ENCODE results near the gene USP15.

DNA sequence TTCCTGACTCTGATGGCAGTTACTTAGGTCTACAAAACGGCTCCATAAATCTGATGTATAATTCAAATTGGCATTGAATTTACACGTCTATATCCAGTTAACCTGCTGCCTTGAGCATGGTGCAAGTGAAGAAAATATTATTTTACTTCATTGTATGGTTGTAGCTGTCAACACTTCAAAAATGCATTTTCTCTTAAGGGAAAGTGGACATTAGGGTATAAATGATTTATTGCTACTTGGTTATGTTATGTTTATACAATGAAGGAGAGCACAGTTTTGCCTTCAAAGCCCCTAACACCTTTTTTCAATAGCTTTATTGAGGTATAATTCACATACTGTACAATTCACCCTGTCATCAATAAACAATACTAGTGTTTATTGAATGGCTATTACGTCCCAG, 2.0 kb upstream of the USP15 start:
- TF ChIP-seq, protein P1, sequence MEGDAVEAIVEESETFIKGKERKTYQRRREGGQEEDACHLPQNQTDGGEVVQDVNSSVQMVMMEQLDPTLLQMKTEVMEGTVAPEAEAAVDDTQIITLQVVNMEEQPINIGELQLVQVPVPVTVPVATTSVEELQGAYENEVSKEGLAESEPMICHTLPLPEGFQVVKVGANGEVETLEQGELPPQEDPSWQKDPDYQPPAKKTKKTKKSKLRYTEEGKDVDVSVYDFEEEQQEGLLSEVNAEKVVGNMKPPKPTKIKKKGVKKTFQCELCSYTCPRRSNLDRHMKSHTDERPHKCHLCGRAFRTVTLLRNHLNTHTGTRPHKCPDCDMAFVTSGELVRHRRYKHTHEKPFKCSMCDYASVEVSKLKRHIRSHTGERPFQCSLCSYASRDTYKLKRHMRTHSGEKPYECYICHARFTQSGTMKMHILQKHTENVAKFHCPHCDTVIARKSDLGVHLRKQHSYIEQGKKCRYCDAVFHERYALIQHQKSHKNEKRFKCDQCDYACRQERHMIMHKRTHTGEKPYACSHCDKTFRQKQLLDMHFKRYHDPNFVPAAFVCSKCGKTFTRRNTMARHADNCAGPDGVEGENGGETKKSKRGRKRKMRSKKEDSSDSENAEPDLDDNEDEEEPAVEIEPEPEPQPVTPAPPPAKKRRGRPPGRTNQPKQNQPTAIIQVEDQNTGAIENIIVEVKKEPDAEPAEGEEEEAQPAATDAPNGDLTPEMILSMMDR (IDR thresholded peaks at IDR 0.05; ENCODE audit: insufficient read depth, low read length, poor library complexity, severe bottlenecking): no peak
- no peak for TF ChIP-seq EZH2phosphoT487 (conservative IDR thresholded peaks at IDR 0.05; ENCODE audit: low read length)
